Activated naive CD8-positive, alpha-beta T cell treated with anti-CD3 and anti-CD28 coated beads, Interleukin-2, amount 10 ng/mL, durations not matched to agents 7 days and 5 days (primary cell): ENCODE results near the gene BLOC1S4. TPM values are rescaled to one million over a fixed set of nuclear protein-coding genes. Genes with fewer than 3 reads are reported as not detected.

ENCODE experiments used
- ATAC-seq: fragments of 150-1000 bp; cut with Tn5 transposase; one replicate; pipeline ENCODE4 v1.10.0; 2021; ENCODE audit warnings: low read depth, moderate library complexity
- POLR2A ChIA-PET: fragments of 350-600 bp; sonication (Branson Sonifier 250); formaldehyde crosslinking; loops from one replicate; lab custom pipeline; 2021; ENCODE audit warnings: antibody characterized with exemption; lab: Charles Lee
- DNase-seq: peaks from one replicate; pipeline ENCODE4 v3.0.0; 2021
- H3K27ac Mint-ChIP-seq: one replicate; pipeline ENCODE4 v1.8.0; 2022; ENCODE audit warnings: mild to moderate bottlenecking, mixed read lengths
- H3K27me3 Mint-ChIP-seq: one replicate; pipeline ENCODE4 v1.8.0; 2022; ENCODE audit warnings: mild to moderate bottlenecking, moderate library complexity, mixed read lengths
- H3K36me3 Mint-ChIP-seq: one replicate; pipeline ENCODE4 v1.8.0; 2021; ENCODE audit warnings: mild to moderate bottlenecking, mixed read lengths
- H3K4me1 Mint-ChIP-seq: one replicate; pipeline ENCODE4 v1.8.0; 2021; ENCODE audit warnings: mixed read lengths
- H3K4me3 Mint-ChIP-seq: one replicate; pipeline ENCODE4 v1.8.0; 2022; ENCODE audit warnings: mild to moderate bottlenecking, moderate library complexity, mixed read lengths
- H3K9me3 Mint-ChIP-seq: one replicate; pipeline ENCODE4 v1.8.0; 2021; ENCODE audit warnings: mixed read lengths
- total RNA-seq, 2 experiments: library from RNA; stranded (reverse); gene quantifications; one replicate each; pipeline ENCODE4 v1.2.3, GENCODE V29; 2021

Gene BLOC1S4
- total RNA-seq, 2 experiments from 2014 or later = 23.9 to 24.3 TPM

DNA sequence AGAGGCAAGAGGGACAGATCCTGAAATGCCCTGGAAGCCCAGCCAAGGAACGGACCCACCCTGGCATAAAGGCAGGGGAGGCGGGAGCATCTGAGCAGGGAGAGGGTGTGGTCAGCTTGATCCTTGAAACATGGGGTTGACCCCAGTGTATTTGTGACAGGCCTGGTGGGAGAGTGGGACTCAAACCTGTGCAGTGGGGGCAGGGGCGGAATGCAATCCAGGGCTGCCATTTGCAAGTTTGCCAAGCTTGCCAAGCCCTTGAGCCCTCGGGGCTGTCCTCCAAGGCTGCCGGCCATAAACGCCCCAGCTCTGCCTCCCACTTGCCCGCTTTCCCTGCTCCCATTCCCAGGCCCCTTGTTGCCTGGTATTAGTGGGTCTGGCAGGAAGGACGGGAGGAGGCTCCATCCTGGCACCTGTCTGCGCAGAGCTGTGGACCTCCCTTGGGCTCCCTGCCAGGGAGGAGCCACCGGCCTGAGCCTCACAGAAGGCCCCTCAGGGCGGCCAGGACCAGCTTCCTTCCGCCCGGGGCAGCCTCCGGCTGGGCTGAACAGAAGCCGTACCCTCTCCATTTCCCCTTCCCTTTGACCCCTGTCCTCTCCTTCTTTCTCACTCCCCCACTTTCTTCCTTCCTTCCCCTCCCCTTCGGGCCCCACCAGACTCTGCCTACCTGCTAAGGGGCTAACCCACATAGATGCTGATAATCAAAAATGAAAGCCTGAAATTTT, 21.6 kb upstream of the BLOC1S4 start:
- ATAC-seq (no peak), DNase-seq (no peak)
- peaks cover 65% of the 10 kb centered on the region for H3K4me1 Mint-ChIP-seq
- peak overlapping the region; percentile 97 for H3K27ac Mint-ChIP-seq
- H3K9me3 Mint-ChIP-seq = no peaks in the 10 kb centered on the region
- peak overlapping the region; percentile 76 for H3K4me3 Mint-ChIP-seq
- POLR2A ChIA-PET = interaction anchor here (0.9 to 10.6 kb wide), 3 partner anchors 10 to 19 kb away, joined by 3 to 199 read pairs (median 33); partner anchors contain the start of gene MRFAP1L1
- H3K27me3 Mint-ChIP-seq = no peaks in the 10 kb centered on the region
- peaks cover 7% of the 10 kb centered on the region for H3K36me3 Mint-ChIP-seq

- peaks cover 56% of the 10 kb centered on the region for H3K4me1 Mint-ChIP-seq
- no peaks in the 10 kb centered on the region for H3K27me3 Mint-ChIP-seq
- ATAC-seq (peak; percentile 83), DNase-seq (peak; percentile 60)
- peak overlapping the region; percentile 68 for H3K4me3 Mint-ChIP-seq
- H3K9me3 Mint-ChIP-seq = no peaks in the 10 kb centered on the region
- H3K27ac Mint-ChIP-seq = peak overlapping the region; percentile 97
- H3K36me3 Mint-ChIP-seq = peaks cover 15% of the 10 kb centered on the region
- POLR2A ChIA-PET = interaction anchor here (0.7 to 10.6 kb wide), 8 partner anchors 9 to 213 kb away, joined by 3 to 199 read pairs (median 4); partner anchors contain the start of genes BLOC1S4, MAN2B2, MRFAP1 and MRFAP1L1
These were observed 20.0 kb upstream of the BLOC1S4 start for GRCh38 chr4:6695660-6696610.

- Mint-ChIP-seq H3K4me3 (peak overlapping the region; percentile 68), H3K4me1 (peaks cover 52% of the 10 kb centered on the region), H3K27ac (peak overlapping the region; percentile 97), H3K27me3 (no peaks in the 10 kb centered on the region), H3K9me3 (no peaks in the 10 kb centered on the region), H3K36me3 (peaks cover 17% of the 10 kb centered on the region)
- ATAC-seq (peak; percentile 41), DNase-seq (no peak)
- POLR2A ChIA-PET = interaction anchor here (1.2 to 10.6 kb wide), 7 partner anchors 9 to 122 kb away, joined by 3 to 199 read pairs (median 4); partner anchors contain the start of genes BLOC1S4, MAN2B2, MRFAP1 and MRFAP1L1
These were observed 19.4 kb upstream of the BLOC1S4 start for GRCh38 chr4:6696611-6697010.

DNA sequence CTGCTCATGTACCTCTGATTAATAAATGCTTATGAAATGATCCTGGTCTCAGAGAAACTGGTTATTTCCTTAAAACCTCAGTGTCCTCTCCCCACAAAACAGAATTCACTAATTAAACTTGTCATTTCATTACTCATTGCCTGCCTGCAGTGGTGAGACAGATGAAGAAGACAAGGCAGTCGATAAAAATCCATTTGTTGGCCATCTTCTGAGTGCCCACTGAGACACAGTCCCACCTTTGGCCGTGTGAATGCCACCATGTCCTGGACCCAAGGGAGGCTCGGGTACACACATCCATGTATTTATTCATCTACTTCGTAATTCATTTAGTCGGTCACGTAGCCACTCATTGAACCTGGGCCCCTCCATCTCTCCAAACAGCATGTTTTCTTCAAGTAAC, 18.8 kb upstream of the BLOC1S4 start:
- Mint-ChIP-seq H3K4me3 (no peak overlapping the region), H3K36me3 (peaks cover 17% of the 10 kb centered on the region), H3K27ac (peak overlapping the region; percentile 97), H3K4me1 (peaks cover 51% of the 10 kb centered on the region), H3K27me3 (no peaks in the 10 kb centered on the region), H3K9me3 (no peaks in the 10 kb centered on the region)
- POLR2A ChIA-PET = interaction anchor here (1.4 to 10.6 kb wide), 3 partner anchors 10 to 22 kb away, joined by 4 to 199 read pairs (median 33); partner anchors contain the start of gene MRFAP1L1
- DNase-seq (no peak), ATAC-seq (no peak)

DNA sequence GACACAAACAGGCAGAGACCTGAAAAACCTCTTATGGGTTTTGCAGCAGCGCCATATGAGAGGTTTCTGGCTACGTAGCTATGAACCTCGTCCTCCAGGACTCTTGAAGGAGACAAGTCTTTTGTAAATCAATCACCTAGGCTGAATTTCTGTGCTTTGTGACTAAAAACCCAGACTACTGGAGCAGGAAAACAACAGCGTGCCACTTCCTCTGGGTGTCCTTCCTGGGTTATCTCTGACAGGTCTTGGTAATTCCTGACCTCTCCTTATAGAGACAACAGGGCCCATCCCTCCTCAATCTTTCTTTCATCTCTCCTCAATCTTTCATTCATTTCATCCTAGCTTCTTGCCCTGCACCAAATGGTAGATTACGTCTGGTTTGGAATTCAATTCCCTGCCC, 16.6 kb upstream of the BLOC1S4 start:
- POLR2A ChIA-PET = interaction anchor here (2.3 to 2.7 kb wide), 3 partner anchors 10 to 25 kb away, joined by 9 to 20 read pairs (median 13); partner anchors contain the start of gene MRFAP1L1
- H3K27ac Mint-ChIP-seq = peak overlapping the region; percentile 71

GRCh38 chr4:6699903-6700302, 16.1 kb upstream of the BLOC1S4 start:
- H3K27me3 Mint-ChIP-seq = no peaks in the 10 kb centered on the region
- DNase-seq = no peak
- H3K4me1 Mint-ChIP-seq = peaks cover 42% of the 10 kb centered on the region
- no peak for ATAC-seq
- H3K4me3 Mint-ChIP-seq = no peak overlapping the region
- H3K36me3 Mint-ChIP-seq = peaks cover 37% of the 10 kb centered on the region
- H3K27ac Mint-ChIP-seq = peak overlapping the region; percentile 71
- no peaks in the 10 kb centered on the region for H3K9me3 Mint-ChIP-seq
- POLR2A ChIA-PET = interaction anchor here (2.3 to 2.7 kb wide), 3 partner anchors 9 to 25 kb away, joined by 9 to 20 read pairs (median 13); partner anchors contain the start of gene MRFAP1L1

More for the DNA sequence above, 16.6 kb upstream of the BLOC1S4 start:
- Mint-ChIP-seq H3K27me3 (no peaks in the 10 kb centered on the region), H3K36me3 (peaks cover 33% of the 10 kb centered on the region), H3K4me3 (peak overlapping the region; percentile 23), H3K4me1 (peaks cover 42% of the 10 kb centered on the region), H3K9me3 (no peaks in the 10 kb centered on the region)
- no peak for ATAC-seq
- no peak for DNase-seq

DNA sequence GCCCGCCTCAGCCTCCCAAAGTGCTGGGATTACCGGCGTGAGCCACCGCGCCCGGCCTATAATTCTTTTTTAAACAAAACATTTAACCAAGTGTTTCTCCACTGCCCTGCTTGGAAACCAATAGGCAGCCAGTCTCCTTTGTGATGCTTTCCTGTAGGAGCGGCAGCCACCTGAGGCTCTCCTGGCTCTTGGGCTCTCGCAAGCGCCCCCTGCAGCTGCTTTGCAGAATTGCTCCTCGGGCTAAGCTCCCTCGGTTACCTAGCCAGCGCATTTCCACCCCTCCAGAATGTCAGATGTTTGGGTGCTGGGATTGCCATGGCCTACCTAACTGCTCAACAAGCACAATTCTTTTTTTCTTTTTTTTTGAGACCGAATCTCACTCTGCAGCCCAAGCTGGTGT, 14.6 kb upstream of the BLOC1S4 start:
- ATAC-seq (no peak), DNase-seq (no peak)
- Mint-ChIP-seq H3K27ac (no peak overlapping the region), H3K36me3 (peaks cover 44% of the 10 kb centered on the region), H3K4me3 (no peak overlapping the region), H3K4me1 (peaks cover 43% of the 10 kb centered on the region), H3K9me3 (no peaks in the 10 kb centered on the region), H3K27me3 (no peaks in the 10 kb centered on the region)
- POLR2A ChIA-PET = interaction anchor here (0.6 to 11.7 kb wide), 3 partner anchors 11 to 182 kb away, joined by 3 to 124 read pairs (median 5); a partner anchor contains a TSS

- Mint-ChIP-seq H3K4me3 (no peak overlapping the region), H3K9me3 (no peaks in the 10 kb centered on the region), H3K36me3 (peaks cover 55% of the 10 kb centered on the region), H3K27me3 (no peaks in the 10 kb centered on the region), H3K4me1 (peaks cover 45% of the 10 kb centered on the region), H3K27ac (no peak overlapping the region)
- POLR2A ChIA-PET = interaction anchor here (11.7 kb wide), 1 partner anchor 28 kb away, joined by 124 read pairs; a partner anchor contains a TSS
- ATAC-seq (no peak), DNase-seq (no peak)
These were observed 13.2 kb upstream of the BLOC1S4 start for GRCh38 chr4:6702761-6703160.

- ATAC-seq (no peak), DNase-seq (no peak)
- H3K4me3 Mint-ChIP-seq = no peak overlapping the region
- H3K27ac Mint-ChIP-seq = peak overlapping the region; percentile 46
- no peaks in the 10 kb centered on the region for H3K9me3 Mint-ChIP-seq
- peaks cover 60% of the 10 kb centered on the region for H3K36me3 Mint-ChIP-seq
- peaks cover 46% of the 10 kb centered on the region for H3K4me1 Mint-ChIP-seq
- POLR2A ChIA-PET = interaction anchor here (1.2 to 11.7 kb wide), 2 partner anchors 15 to 29 kb away, joined by 3 to 124 read pairs; a partner anchor contains a TSS
- no peaks in the 10 kb centered on the region for H3K27me3 Mint-ChIP-seq
These were observed 12.2 kb upstream of the BLOC1S4 start for GRCh38 chr4:6703786-6704185.

DNA sequence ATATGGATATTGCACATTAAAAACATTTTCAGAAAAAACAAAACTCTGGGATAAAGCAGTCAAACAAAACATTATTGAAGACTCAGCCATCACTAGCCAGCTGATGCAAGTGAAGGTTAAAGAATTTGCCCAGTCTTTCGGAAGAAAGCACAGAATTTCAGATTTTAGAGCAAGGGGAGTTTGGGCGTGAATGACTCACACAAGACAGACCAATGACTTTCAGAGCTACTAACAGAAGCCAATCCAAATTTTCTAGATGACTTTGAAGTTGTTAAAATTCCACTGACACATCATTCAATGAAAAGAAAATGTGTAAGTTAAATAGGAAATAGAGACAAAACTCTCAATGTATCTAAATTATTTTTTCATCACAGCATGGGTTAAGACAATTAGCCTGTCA, 10.3 kb upstream of the BLOC1S4 start:
- DNase-seq (no peak), ATAC-seq (no peak)
- H3K9me3 Mint-ChIP-seq = peaks cover under 1% of the 10 kb centered on the region
- H3K4me3 Mint-ChIP-seq = peak overlapping the region; percentile 39
- POLR2A ChIA-PET = interaction anchor here (1.3 to 11.7 kb wide), 3 partner anchors 10 to 65 kb away, joined by 3 to 124 read pairs (median 21); partner anchors contain the start of genes BLOC1S4 and MRFAP1
- no peak overlapping the region for H3K27ac Mint-ChIP-seq
- H3K27me3 Mint-ChIP-seq = peaks cover under 1% of the 10 kb centered on the region
- peaks cover 56% of the 10 kb centered on the region for H3K36me3 Mint-ChIP-seq
- peaks cover 44% of the 10 kb centered on the region for H3K4me1 Mint-ChIP-seq

DNA sequence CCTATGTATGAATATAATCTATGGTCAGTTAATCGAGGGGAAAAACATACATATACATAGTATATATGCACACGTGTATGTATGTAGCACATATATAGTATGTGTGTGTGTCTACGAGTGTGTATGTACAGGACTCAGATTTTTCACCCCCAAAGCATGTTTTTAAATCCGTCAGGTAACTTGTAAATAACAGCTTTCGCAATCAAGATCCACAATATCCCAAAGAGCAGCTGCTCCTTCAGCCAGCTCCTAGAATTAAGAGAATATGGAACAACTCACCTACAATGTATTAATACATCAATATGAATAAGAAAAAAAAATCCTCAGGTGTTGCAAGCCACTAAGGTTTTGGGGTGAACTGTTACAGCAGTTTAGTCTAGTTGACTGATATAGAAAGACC, 9.8 kb upstream of the BLOC1S4 start:
- Mint-ChIP-seq H3K27me3 (peaks cover 4% of the 10 kb centered on the region), H3K36me3 (peaks cover 59% of the 10 kb centered on the region), H3K4me1 (peaks cover 49% of the 10 kb centered on the region), H3K4me3 (no peak overlapping the region), H3K27ac (no peak overlapping the region), H3K9me3 (peaks cover 4% of the 10 kb centered on the region)
- POLR2A ChIA-PET = interaction anchor here (1.3 to 11.7 kb wide), 4 partner anchors 10 to 65 kb away, joined by 3 to 124 read pairs (median 35); partner anchors contain the start of genes BLOC1S4 and MRFAP1
- no peak for ATAC-seq
- no peak for DNase-seq
